ENCODE data around the gene PTGES3L. TPM values are rescaled to one million over a fixed set of nuclear protein-coding genes. Genes with fewer than 3 reads are reported as not detected.

The PTGES3L gene
- polyA plus RNA-seq, 1 experiment, result 1.9 TPM

- POLR2A ChIA-PET, result interaction anchor here (0.7 to 1.1 kb wide), 3 partner anchors 29 to 705 kb away, joined by 4 to 7 read pairs (median 6); partner anchors contain the start of gene RPL27
- Histone ChIP-seq H3K4me3 (ENCODE audit: low read depth, low read length) (no peak overlapping the region), H3K9me3 (ENCODE audit: control insufficient read depth, insufficient read depth, low read length) (no peaks in the 10 kb centered on the region), H3K27ac (ENCODE audit: low read depth, low read length) (no peak overlapping the region), H3K27me3 (ENCODE audit: control insufficient read depth, insufficient read depth, low read length) (no peaks in the 10 kb centered on the region)
- CTCF ChIA-PET, result interaction anchor here (1.5 kb wide), 1 partner anchor 29 kb away, joined by 10 read pairs; the partner anchor contains the start of gene RPL27
- DNase-seq (ENCODE audit: low read depth, low spot score), result no peak
- TF ChIP-seq CTCF (IDR thresholded peaks at IDR 0.05; ENCODE audit: low read depth, low read length), result no peak
Observed at GRCh38 chr17:42969001-42969581, 10.8 kb downstream of the PTGES3L start.

- no peak for DNase-seq (ENCODE audit: low read depth, low spot score)
- Histone ChIP-seq H3K27me3 (ENCODE audit: control insufficient read depth, insufficient read depth, low read length) (no peaks in the 10 kb centered on the region), H3K27ac (ENCODE audit: low read depth, low read length) (no peak overlapping the region), H3K9me3 (ENCODE audit: control insufficient read depth, insufficient read depth, low read length) (no peaks in the 10 kb centered on the region), H3K4me3 (ENCODE audit: low read depth, low read length) (no peak overlapping the region)
- TF ChIP-seq CTCF (IDR thresholded peaks at IDR 0.05; ENCODE audit: low read depth, low read length), result no peak
- ChIA-PET CTCF (interaction anchor here (1.5 kb wide), 1 partner anchor 30 kb away, joined by 10 read pairs; the partner anchor contains the start of gene RPL27), POLR2A (interaction anchor here (0.6 to 1.1 kb wide), 2 partner anchors 19 to 30 kb away, joined by 3 to 6 read pairs; partner anchors contain the start of gene RPL27)
Observed at GRCh38 chr17:42967925-42968324, 12.0 kb downstream of the PTGES3L start.

GRCh38 chr17:42964161-42964932, 15.5 kb downstream of the PTGES3L start, which contains the start of gene AARSD1:
Gene AARSD1 (minus strand): TSS chr17:42964454. CDS start chr17:42964440, 14 bp downstream.
- POLR2A ChIA-PET, result interaction anchor here (0.6 to 0.8 kb wide), 3 partner anchors 11 to 168 kb away, joined by 3 to 6 read pairs (median 5); no protein-coding TSS in a partner anchor
- Histone ChIP-seq H3K9me3 (ENCODE audit: control insufficient read depth, insufficient read depth, low read length) (no peaks in the 10 kb centered on the region), H3K4me3 (ENCODE audit: low read depth, low read length) (peak within 1 kb of the TSS; percentile 90), H3K27me3 (ENCODE audit: control insufficient read depth, insufficient read depth, low read length) (no peaks in the 10 kb centered on the region), H3K27ac (ENCODE audit: low read depth, low read length) (peak within 1 kb of the TSS; percentile 90)
- CTCF ChIA-PET, result interaction anchor here (0.6 kb wide), 1 partner anchor 34 kb away, joined by 3 read pairs; the partner anchor contains the start of gene RPL27
- TF ChIP-seq CTCF (IDR thresholded peaks at IDR 0.05; ENCODE audit: low read depth, low read length), result no peak
- DNase-seq (ENCODE audit: low read depth, low spot score), result peak; percentile 85

GRCh38 chr17:42953669-42954068, 26.2 kb downstream of the PTGES3L start:
- POLR2A ChIA-PET, result interaction anchor here (0.6 kb wide), 1 partner anchor 118 kb away, joined by 3 read pairs; no protein-coding TSS in a partner anchor
- DNase-seq (ENCODE audit: low read depth, low spot score), result no peak
- Histone ChIP-seq H3K9me3 (ENCODE audit: control insufficient read depth, insufficient read depth, low read length) (no peaks in the 10 kb centered on the region), H3K27ac (ENCODE audit: low read depth, low read length) (no peak overlapping the region), H3K27me3 (ENCODE audit: control insufficient read depth, insufficient read depth, low read length) (no peaks in the 10 kb centered on the region), H3K4me3 (ENCODE audit: low read depth, low read length) (no peak overlapping the region)
- no peak for TF ChIP-seq CTCF (IDR thresholded peaks at IDR 0.05; ENCODE audit: low read depth, low read length)
- CTCF ChIA-PET, result interaction anchor here (0.5 kb wide), 1 partner anchor 14 kb away, joined by 3 read pairs; no protein-coding TSS in a partner anchor

Measured in AG04450 (cell line).